AG04449 (cell line): ENCODE data around the gene DEGS1.

Source experiments
- CTCF ChIA-PET: fragments of 350-600 bp; formaldehyde crosslinking; extraction: SDS; loops from one replicate; lab custom pipeline; 2021; ENCODE audit warnings: antibody characterized with exemption; lab: Yijun Ruan, JAX
- POLR2A ChIA-PET: fragments of 400-600, 350-600 bp; formaldehyde crosslinking; extraction: SDS; loops from one replicate; lab custom pipeline; 2020; ENCODE audit warnings: antibody characterized with exemption, inconsistent platforms; lab: Yijun Ruan, JAX
- DNase-seq: peaks from one replicate; pipeline ENCODE4 v3.0.0-alpha.2; 2010; ENCODE audit warnings: low read depth, low spot score
- H3K4me3 ChIP-seq: 2 replicates; pipeline ENCODE4 v1.5.1; 2011; ENCODE audit warnings: low read depth, mild to moderate bottlenecking, control low read depth, low read length
- TF ChIP-seq, protein P1 (sequence below): IDR thresholded peaks from one replicate; pipeline ENCODE4 v1.5.1; 2011; ENCODE audit warnings: mild to moderate bottlenecking, moderate library complexity, low read length, control low read depth, inconsistent platforms; ENCODE audit not compliant: insufficient read depth; ENCODE audit errors: missing control alignments

Gene DEGS1

DNA sequence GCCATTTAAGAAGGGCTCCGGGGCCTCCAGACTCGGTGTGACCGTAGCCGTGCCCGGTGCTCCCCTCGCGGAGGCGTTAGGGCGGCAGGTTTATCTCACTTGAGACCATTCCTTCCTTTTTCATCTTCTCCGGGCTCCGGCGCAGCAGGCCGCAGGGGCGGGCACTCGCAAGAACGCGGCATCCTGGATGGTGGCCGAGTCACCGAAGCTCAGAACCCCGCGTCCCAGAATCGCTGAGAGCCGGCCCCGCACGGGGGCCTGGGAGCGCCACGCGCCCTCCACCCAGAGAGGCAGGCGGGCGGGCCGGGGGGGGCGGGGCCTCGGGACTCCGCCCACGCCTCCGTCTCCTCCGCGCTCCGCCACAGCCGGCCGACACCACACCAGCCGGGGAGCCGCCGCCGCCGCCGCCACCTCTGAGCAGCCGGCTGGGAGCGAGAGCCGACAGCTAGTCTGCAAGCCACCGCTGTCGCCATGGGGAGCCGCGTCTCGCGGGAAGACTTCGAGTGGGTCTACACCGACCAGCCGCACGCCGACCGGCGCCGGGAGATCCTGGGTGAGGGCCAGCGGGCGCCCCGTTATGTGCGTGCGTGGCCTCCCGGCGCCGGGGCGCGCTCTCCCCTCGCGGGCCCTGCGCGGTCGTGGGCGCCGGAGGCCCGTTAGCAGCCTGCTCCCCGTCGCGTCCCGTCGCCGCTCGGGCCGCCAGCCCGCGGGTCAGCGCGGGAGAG, at the start of gene DEGS1:
Gene DEGS1 (plus strand): TSS at position 375 of the 725 bp plus-strand sequence. CDS start 97 bp downstream, at position 472.
- DNase-seq = no peak
- ChIA-PET CTCF (interaction anchor here (0.6 to 2.0 kb wide), 5 partner anchors 10 to 982 kb away, joined by 3 to 6 read pairs (median 3); no protein-coding TSS in a partner anchor), POLR2A (interaction anchor here (0.6 to 1.7 kb wide), 6 partner anchors 9 to 544 kb away, joined by 3 to 6 read pairs (median 4); partner anchors contain the start of gene NVL)
- peak within 1 kb of the TSS; percentile 82 for H3K4me3 ChIP-seq
- TF ChIP-seq, protein P1, sequence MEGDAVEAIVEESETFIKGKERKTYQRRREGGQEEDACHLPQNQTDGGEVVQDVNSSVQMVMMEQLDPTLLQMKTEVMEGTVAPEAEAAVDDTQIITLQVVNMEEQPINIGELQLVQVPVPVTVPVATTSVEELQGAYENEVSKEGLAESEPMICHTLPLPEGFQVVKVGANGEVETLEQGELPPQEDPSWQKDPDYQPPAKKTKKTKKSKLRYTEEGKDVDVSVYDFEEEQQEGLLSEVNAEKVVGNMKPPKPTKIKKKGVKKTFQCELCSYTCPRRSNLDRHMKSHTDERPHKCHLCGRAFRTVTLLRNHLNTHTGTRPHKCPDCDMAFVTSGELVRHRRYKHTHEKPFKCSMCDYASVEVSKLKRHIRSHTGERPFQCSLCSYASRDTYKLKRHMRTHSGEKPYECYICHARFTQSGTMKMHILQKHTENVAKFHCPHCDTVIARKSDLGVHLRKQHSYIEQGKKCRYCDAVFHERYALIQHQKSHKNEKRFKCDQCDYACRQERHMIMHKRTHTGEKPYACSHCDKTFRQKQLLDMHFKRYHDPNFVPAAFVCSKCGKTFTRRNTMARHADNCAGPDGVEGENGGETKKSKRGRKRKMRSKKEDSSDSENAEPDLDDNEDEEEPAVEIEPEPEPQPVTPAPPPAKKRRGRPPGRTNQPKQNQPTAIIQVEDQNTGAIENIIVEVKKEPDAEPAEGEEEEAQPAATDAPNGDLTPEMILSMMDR = no peak

GRCh38 chr1:224133741-224134299, 49.2 kb upstream of the DEGS1 start:
- TF ChIP-seq, protein P1 = no peak
- CTCF ChIA-PET = no interaction called here
- POLR2A ChIA-PET = no interaction called here
- DNase-seq = no peak
- H3K4me3 ChIP-seq = no peak overlapping the region

DNA sequence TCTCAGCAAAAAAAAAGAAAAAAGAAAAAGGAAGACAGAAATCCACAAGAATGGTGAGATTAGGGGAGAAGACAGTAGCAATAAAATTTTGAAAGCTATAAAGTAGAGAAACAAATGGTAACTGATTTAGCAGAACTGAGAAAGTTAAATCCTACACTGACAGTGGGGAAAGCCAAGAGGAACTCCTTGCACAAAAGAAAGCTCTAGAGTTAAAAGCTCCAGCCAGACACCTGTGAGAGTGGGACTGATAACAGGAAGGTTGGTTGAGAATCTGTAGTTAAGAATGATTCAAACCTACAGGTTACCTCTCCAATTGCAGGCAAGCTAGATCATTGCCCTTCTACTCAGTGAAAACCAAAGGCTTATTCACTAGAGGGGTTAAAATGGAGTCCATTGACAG, 45.5 kb upstream of the DEGS1 start:
- DNase-seq = no peak
- ChIA-PET CTCF (interaction anchor here (0.8 to 3.4 kb wide), 3 partner anchors 21 to 785 kb away, joined by 3 to 12 read pairs (median 3); no protein-coding TSS in a partner anchor), POLR2A (no interaction called here)
- H3K4me3 ChIP-seq = no peak overlapping the region
- TF ChIP-seq, protein P1 = no peak

GRCh38 chr1:224138198-224138597, 44.8 kb upstream of the DEGS1 start:
- POLR2A ChIA-PET = no interaction called here

GRCh38 chr1:224141693-224142092, 41.3 kb upstream of the DEGS1 start:
- CTCF ChIA-PET = no interaction called here
- no peak overlapping the region for H3K4me3 ChIP-seq
- TF ChIP-seq, protein P1 = no peak
- no peak for DNase-seq
- POLR2A ChIA-PET = no interaction called here

More at GRCh38 chr1:224138198-224138597, 44.8 kb upstream of the DEGS1 start:
- no peak for DNase-seq
- H3K4me3 ChIP-seq = no peak overlapping the region
- TF ChIP-seq, protein P1 = no peak
- CTCF ChIA-PET = interaction anchor here (0.6 to 3.4 kb wide), 3 partner anchors 18 to 26 kb away, joined by 3 to 12 read pairs (median 3); no protein-coding TSS in a partner anchor

GRCh38 chr1:224149709-224150108, 33.3 kb upstream of the DEGS1 start:
- no peak overlapping the region for H3K4me3 ChIP-seq
- ChIA-PET POLR2A (no interaction called here), CTCF (no interaction called here)
- TF ChIP-seq, protein P1 = no peak
- DNase-seq = no peak
